ENCODE results near the gene RDH13. TPM values are rescaled to one million over a fixed set of nuclear protein-coding genes. Genes with fewer than 3 reads are reported as not detected.
"Not testable (repeated sequence)": the region's sequence is repeated elsewhere in the genome, so short reads cannot be mapped to it uniquely, and the experiment has no call there.

Gene RDH13
- total RNA-seq, 1 donor from 2014 or later: 18.9 TPM

- Mint-ChIP-seq H3K27me3 (ENCODE audit: low read depth) (no peaks in the 10 kb centered on the region), H3K9me3 (no peaks in the 10 kb centered on the region), H3K36me3 (ENCODE audit: low read depth) (peaks cover 48% of the 10 kb centered on the region), H3K4me1 (ENCODE audit: low read depth) (peaks cover 18% of the 10 kb centered on the region), H3K4me3 (ENCODE audit: low read depth) (peak overlapping the region; percentile 71), H3K27ac (peak overlapping the region; percentile 81)
- intact Hi-C loops (cut with micrococcal nuclease): loop anchor here (2.0 kb wide), 1 partner anchor 20 kb away; the partner anchor contains the start of gene RDH13
- no peak for DNase-seq (ENCODE audit: low spot score)
These were observed 20.3 kb downstream of the RDH13 start for GRCh38 chr19:55042688-55043087.

DNA sequence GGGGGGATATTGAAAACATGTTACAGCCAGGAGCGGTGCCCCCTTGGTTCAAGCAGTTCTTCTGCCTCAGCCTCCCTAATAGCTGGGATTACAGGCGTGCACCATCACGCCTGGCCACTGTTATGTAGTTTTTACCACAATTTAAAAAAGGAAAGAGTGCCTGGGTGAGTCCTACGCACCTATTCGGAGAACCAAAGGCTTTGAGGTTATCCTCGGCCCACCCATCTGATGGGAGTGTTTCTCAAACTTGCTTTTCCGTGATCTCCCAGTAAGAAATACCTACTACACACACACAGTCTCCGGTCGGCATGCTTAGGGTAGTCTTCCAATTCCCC is 20.6 kb downstream of the RDH13 start:
- H3K27ac Mint-ChIP-seq: peak overlapping the region; percentile 81
- H3K4me3 Mint-ChIP-seq (ENCODE audit: low read depth): peak overlapping the region; percentile 71
- H3K27me3 Mint-ChIP-seq (ENCODE audit: low read depth): no peaks in the 10 kb centered on the region
- H3K4me1 Mint-ChIP-seq (ENCODE audit: low read depth): peaks cover 18% of the 10 kb centered on the region
- H3K9me3 Mint-ChIP-seq: no peaks in the 10 kb centered on the region
- DNase-seq (ENCODE audit: low spot score): no peak
- peaks cover 44% of the 10 kb centered on the region for H3K36me3 Mint-ChIP-seq (ENCODE audit: low read depth)
- intact Hi-C loops (cut with micrococcal nuclease): loop anchor here (2.0 kb wide), 1 partner anchor 20 kb away; the partner anchor contains the start of gene RDH13

DNA sequence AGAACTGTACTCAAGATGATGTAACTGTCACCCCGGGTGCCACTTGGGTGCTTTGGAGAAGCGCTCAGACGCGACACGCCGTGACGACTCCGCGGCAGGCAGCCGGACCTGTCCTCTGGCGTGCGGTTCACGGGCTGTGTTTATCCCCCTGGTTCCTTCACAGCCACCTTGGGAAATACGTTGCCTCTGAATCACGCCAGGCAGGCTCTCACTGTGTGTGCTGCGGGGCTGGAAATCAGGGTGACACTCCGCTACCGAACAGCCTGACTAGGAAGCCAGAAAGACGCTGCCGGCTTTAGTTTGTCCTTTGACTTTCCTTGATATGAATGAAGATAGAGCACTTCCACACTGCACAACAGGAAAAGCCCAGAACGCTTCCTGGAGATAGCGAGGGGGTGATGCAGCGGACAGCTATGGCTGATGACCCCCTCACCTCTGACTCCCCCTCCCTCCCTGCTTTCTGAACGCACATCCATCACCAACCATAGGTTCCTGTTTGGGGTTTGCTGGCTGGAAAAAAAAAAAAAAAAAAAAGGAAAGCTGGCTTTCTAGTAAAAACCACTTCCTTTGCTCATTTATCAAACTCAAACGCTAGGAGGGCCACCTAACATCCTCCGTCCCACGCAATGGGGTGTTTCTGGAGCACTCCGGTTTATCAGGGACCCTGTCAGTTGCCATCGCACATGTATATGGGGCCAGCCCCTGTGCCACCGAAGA is 21.2 kb downstream of the RDH13 start:
- peak overlapping the region; percentile 71 for H3K4me3 Mint-ChIP-seq (ENCODE audit: low read depth)
- no peaks in the 10 kb centered on the region for H3K27me3 Mint-ChIP-seq (ENCODE audit: low read depth)
- peak overlapping the region; percentile 81 for H3K27ac Mint-ChIP-seq
- DNase-seq (ENCODE audit: low spot score): peak; percentile 35
- peaks cover 41% of the 10 kb centered on the region for H3K36me3 Mint-ChIP-seq (ENCODE audit: low read depth)
- H3K9me3 Mint-ChIP-seq: no peaks in the 10 kb centered on the region
- H3K4me1 Mint-ChIP-seq (ENCODE audit: low read depth): peaks cover 18% of the 10 kb centered on the region
- intact Hi-C loops (cut with micrococcal nuclease): loop anchor here (2.0 kb wide), 1 partner anchor 21 kb away; the partner anchor contains the start of gene RDH13

DNA sequence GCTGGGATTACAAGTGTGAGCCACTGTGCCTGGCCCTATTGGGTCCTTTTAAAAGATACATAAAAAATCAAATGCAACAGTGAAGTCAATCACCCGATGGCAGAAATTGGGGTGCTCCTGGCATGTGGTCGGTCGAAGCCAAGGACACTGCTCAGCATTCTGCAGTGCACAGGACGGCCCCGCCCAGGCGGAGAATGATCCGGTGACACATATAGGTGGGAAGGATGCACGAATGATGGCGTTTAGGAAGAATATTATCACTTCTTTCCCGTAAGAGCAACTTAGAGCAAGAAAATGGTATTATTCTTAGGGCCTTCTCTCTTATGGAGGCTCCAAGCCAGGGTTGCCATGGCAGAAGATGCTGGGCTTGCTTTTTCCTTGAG is 21.7 kb downstream of the RDH13 start:
- DNase-seq (ENCODE audit: low spot score): no peak
- H3K27ac Mint-ChIP-seq: peak overlapping the region; percentile 81
- intact Hi-C loops (cut with micrococcal nuclease): no loop called here
- peaks cover 18% of the 10 kb centered on the region for H3K4me1 Mint-ChIP-seq (ENCODE audit: low read depth)
- peaks cover 41% of the 10 kb centered on the region for H3K36me3 Mint-ChIP-seq (ENCODE audit: low read depth)
- no peaks in the 10 kb centered on the region for H3K9me3 Mint-ChIP-seq
- H3K27me3 Mint-ChIP-seq (ENCODE audit: low read depth): no peaks in the 10 kb centered on the region
- H3K4me3 Mint-ChIP-seq (ENCODE audit: low read depth): peak overlapping the region; percentile 71

DNA sequence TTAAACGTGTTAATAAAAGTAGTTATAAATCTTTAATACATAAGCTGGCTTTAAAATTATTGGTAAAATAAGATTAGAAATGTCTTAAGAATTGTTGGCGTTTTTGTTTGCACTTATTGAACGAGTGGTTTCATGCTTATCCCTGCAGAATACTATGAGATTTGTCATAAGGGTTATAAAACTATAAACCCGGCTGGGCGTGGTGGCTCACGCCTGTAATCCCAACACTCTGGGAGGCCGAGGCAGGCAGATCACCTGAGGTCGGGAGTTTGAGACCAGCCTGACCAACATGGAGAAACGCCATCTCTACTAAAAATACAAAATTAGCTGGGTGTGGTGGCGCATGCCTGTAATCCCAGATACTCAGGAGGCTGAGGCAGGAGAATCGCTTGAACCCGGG is 22.3 kb downstream of the RDH13 start:
- peaks cover 41% of the 10 kb centered on the region for H3K36me3 Mint-ChIP-seq (ENCODE audit: low read depth)
- H3K9me3 Mint-ChIP-seq; DNase-seq (ENCODE audit: low spot score); H3K27me3 Mint-ChIP-seq (ENCODE audit: low read depth); H3K4me3 Mint-ChIP-seq (ENCODE audit: low read depth); intact Hi-C loops (cut with micrococcal nuclease); H3K27ac Mint-ChIP-seq: not testable (repeated sequence)
- H3K4me1 Mint-ChIP-seq (ENCODE audit: low read depth): peaks cover 18% of the 10 kb centered on the region

- H3K9me3 Mint-ChIP-seq; intact Hi-C loops (cut with micrococcal nuclease); H3K27me3 Mint-ChIP-seq (ENCODE audit: low read depth); H3K27ac Mint-ChIP-seq; H3K4me3 Mint-ChIP-seq (ENCODE audit: low read depth); DNase-seq (ENCODE audit: low spot score): not testable (repeated sequence)
- Mint-ChIP-seq H3K4me1 (ENCODE audit: low read depth) (peaks cover 15% of the 10 kb centered on the region), H3K36me3 (ENCODE audit: low read depth) (peaks cover 22% of the 10 kb centered on the region)
These were observed 25.3 kb downstream of the RDH13 start for GRCh38 chr19:55037603-55038002.

DNA sequence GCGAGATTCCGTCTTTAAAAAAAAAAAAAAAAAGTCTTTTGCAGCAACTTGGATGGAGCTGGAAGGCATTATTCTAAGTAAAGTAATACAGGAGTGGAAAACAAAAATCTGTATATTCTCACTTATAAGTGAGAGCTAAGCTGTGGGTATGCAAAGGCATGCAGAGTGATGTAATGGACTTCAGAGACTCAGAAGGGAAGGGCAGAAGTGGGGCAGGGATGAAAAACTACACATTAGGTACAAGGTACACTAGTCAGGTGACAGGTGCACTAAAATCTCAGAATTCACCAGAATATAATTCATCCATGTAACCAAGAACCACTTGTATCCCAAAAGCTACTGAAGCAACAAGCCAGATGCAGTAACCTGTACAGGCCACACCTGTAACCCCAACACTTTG is 26.9 kb downstream of the RDH13 start:
- no peak for DNase-seq (ENCODE audit: low spot score)
- peaks cover 7% of the 10 kb centered on the region for H3K36me3 Mint-ChIP-seq (ENCODE audit: low read depth)
- no peaks in the 10 kb centered on the region for H3K27me3 Mint-ChIP-seq (ENCODE audit: low read depth)
- H3K27ac Mint-ChIP-seq: no peak overlapping the region
- H3K4me3 Mint-ChIP-seq (ENCODE audit: low read depth): no peak overlapping the region
- H3K4me1 Mint-ChIP-seq (ENCODE audit: low read depth): no peaks in the 10 kb centered on the region
- H3K9me3 Mint-ChIP-seq: no peaks in the 10 kb centered on the region
- intact Hi-C loops (cut with micrococcal nuclease): no loop called here

GRCh38 chr19:55034751-55035150 is 28.2 kb downstream of the RDH13 start:
- Mint-ChIP-seq H3K36me3 (ENCODE audit: low read depth) (peaks cover under 1% of the 10 kb centered on the region), H3K9me3 (no peaks in the 10 kb centered on the region), H3K27ac (no peak overlapping the region), H3K4me3 (ENCODE audit: low read depth) (no peak overlapping the region), H3K27me3 (ENCODE audit: low read depth) (no peaks in the 10 kb centered on the region), H3K4me1 (ENCODE audit: low read depth) (no peaks in the 10 kb centered on the region)
- no peak for DNase-seq (ENCODE audit: low spot score)
- intact Hi-C loops (cut with micrococcal nuclease): no loop called here

GRCh38 chr19:55032976-55033643 is 29.8 kb downstream of the RDH13 start:
- H3K4me1 Mint-ChIP-seq (ENCODE audit: low read depth); DNase-seq (ENCODE audit: low spot score); H3K36me3 Mint-ChIP-seq (ENCODE audit: low read depth); intact Hi-C loops (cut with micrococcal nuclease); H3K4me3 Mint-ChIP-seq (ENCODE audit: low read depth); H3K27ac Mint-ChIP-seq; H3K9me3 Mint-ChIP-seq; H3K27me3 Mint-ChIP-seq (ENCODE audit: low read depth): not testable (repeated sequence)

DNA sequence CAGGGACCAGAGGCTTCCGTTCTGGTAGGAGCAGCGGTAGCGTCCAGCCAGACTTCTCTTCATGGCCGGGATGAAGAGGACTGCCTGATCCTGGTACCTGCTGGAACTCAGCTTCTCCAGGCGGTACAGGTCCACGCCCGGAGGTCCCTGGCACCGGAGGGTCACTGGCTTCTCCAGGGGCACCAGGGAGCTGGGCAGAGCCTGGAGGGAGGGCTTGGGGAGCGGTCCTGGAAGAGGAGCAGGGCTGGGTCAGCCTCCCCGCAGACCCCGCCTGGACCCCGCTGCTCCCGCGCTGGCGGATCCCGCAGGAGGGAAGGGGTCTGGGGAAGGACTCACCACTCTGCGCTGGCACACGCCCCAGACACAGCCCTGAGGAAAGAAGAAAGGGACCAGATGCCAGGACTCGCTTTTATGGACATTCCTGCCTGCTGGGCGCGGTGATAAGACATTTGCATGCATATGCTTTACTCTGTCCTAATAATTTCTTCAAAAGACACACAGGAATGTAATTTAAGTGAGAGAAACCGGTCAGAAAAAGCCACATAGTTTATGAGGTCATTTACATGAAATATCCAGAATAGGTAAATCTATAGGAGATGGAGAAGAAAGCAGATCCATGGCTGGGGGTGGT is 30.7 kb downstream of the RDH13 start:
- no peak for DNase-seq (ENCODE audit: low spot score)
- intact Hi-C loops (cut with micrococcal nuclease): no loop called here
- Mint-ChIP-seq H3K4me3 (ENCODE audit: low read depth) (no peak overlapping the region), H3K4me1 (ENCODE audit: low read depth) (no peaks in the 10 kb centered on the region), H3K36me3 (ENCODE audit: low read depth) (no peaks in the 10 kb centered on the region), H3K27ac (no peak overlapping the region), H3K9me3 (no peaks in the 10 kb centered on the region), H3K27me3 (ENCODE audit: low read depth) (no peaks in the 10 kb centered on the region)

- no peak overlapping the region for H3K4me3 Mint-ChIP-seq (ENCODE audit: low read depth)
- H3K36me3 Mint-ChIP-seq (ENCODE audit: low read depth): peaks cover 3% of the 10 kb centered on the region
- no peaks in the 10 kb centered on the region for H3K4me1 Mint-ChIP-seq (ENCODE audit: low read depth)
- no peaks in the 10 kb centered on the region for H3K27me3 Mint-ChIP-seq (ENCODE audit: low read depth)
- no peak for DNase-seq (ENCODE audit: low spot score)
- intact Hi-C loops (cut with micrococcal nuclease): no loop called here
- H3K9me3 Mint-ChIP-seq: peaks cover 3% of the 10 kb centered on the region
- H3K27ac Mint-ChIP-seq: no peak overlapping the region
These were observed 31.8 kb downstream of the RDH13 start for GRCh38 chr19:55031178-55031577.

- Mint-ChIP-seq H3K4me3 (ENCODE audit: low read depth) (no peak overlapping the region), H3K27ac (no peak overlapping the region)
These were observed 34.2 kb downstream of the RDH13 start for GRCh38 chr19:55028757-55029156.

More at GRCh38 chr19:55028757-55029156, 34.2 kb downstream of the RDH13 start:
- Mint-ChIP-seq H3K4me1 (ENCODE audit: low read depth) (no peaks in the 10 kb centered on the region), H3K9me3 (peaks cover 19% of the 10 kb centered on the region), H3K27me3 (ENCODE audit: low read depth) (no peaks in the 10 kb centered on the region), H3K36me3 (ENCODE audit: low read depth) (peaks cover 10% of the 10 kb centered on the region)
- no peak for DNase-seq (ENCODE audit: low spot score)
- intact Hi-C loops (cut with micrococcal nuclease): no loop called here
